ENCODE measurements around the gene HSD17B14.
"Not testable (repeated sequence)": the region's sequence is repeated elsewhere in the genome, so short reads cannot be mapped to it uniquely, and the experiment has no call there.

Gene HSD17B14

DNA sequence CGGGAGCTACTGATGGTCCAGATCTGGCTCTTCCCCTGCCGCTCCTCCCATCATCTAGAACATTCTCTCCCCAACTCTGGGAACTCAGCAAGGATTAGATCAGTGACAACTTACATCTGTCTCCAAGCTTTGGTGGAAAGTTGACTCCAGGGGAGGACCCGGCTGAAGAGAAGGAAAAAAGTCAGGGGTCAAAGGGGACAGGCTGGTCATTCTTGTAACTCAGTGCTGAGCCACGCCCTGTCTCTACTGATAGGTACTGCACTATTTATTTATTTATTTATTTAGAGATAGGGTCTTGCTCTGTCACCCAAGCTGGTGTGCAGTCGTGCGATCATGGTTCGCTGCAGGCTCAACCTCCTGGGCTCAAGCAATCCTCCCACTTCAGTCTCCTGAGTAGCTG is 17.8 kb upstream of the HSD17B14 start:
- Histone ChIP-seq H3K36me3 (ENCODE audit: insufficient read depth, low read length) (no peaks in the 10 kb centered on the region), H3K27ac (no peak overlapping the region), H3K4me3 (no peak overlapping the region), H3K9me3 (ENCODE audit: low read depth, low read length) (no peaks in the 10 kb centered on the region), H3K9ac (ENCODE audit: insufficient read length) (no peak overlapping the region)
- DNase-seq (ENCODE audit: low read depth, low spot score) = no peak
- TF ChIP-seq EZH2 (IDR thresholded peaks at IDR 0.05) (no peak), POLR2AphosphoS5 (IDR thresholded peaks at IDR 0.05; ENCODE audit: borderline replicate concordance, low read depth, low read length) (no peak), FOXP2 (optimal IDR thresholded peaks at IDR 0.05; ENCODE audit: control extremely low read depth, extremely low read length, insufficient read depth) (no peak)

DNA sequence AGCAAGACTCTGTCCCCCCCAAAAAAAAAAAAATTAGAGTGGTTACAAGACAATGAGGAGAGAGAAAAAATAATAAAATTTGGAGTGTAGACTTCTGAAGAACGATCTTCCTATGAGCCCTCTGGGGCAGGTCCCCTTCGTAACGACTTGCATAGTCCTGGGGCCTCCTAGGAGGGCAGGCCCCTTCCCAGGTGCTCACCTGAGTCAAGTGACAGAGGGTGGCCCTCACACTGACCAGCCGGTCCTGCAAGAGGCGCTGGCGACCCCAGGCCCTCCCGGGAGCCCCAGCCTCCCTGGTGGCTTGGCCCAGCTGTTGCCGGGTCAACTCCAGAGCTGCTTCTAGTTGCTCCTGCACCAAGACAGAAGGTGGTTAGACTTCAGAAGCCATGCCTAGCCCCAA is 17.2 kb upstream of the HSD17B14 start:
- H3K9ac ChIP-seq (ENCODE audit: insufficient read length) = no peak overlapping the region
- no peaks in the 10 kb centered on the region for H3K36me3 ChIP-seq (ENCODE audit: insufficient read depth, low read length)
- H3K4me3 ChIP-seq = no peak overlapping the region
- no peaks in the 10 kb centered on the region for H3K9me3 ChIP-seq (ENCODE audit: low read depth, low read length)
- H3K27ac ChIP-seq = no peak overlapping the region
- DNase-seq (ENCODE audit: low read depth, low spot score) = no peak
- TF ChIP-seq EZH2 (IDR thresholded peaks at IDR 0.05) (no peak), POLR2AphosphoS5 (IDR thresholded peaks at IDR 0.05; ENCODE audit: borderline replicate concordance, low read depth, low read length) (no peak), FOXP2 (optimal IDR thresholded peaks at IDR 0.05; ENCODE audit: control extremely low read depth, extremely low read length, insufficient read depth) (no peak)

DNA sequence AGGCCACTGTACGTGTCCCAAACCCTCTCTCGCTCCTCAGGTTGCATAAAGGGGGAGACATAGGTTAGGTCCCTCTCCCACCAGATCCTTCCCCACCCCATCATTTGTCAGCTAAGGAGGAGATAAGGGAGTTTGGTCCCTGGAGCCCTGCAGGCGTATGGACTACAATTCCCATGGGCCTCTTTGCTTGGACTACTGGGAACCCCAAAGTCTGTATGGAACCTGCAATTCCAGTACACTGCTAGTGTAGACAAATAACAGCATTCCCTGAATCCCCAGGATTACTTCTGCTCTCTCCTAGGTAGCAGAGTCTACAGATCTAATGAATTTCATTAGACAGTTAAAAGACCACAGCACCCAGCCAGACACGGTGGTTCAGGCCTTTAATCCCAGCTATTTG is 16.0 kb upstream of the HSD17B14 start:
- Histone ChIP-seq H3K27ac (no peak overlapping the region), H3K9ac (ENCODE audit: insufficient read length) (no peak overlapping the region), H3K4me3 (no peak overlapping the region), H3K36me3 (ENCODE audit: insufficient read depth, low read length) (no peaks in the 10 kb centered on the region), H3K9me3 (ENCODE audit: low read depth, low read length) (no peaks in the 10 kb centered on the region)
- TF ChIP-seq FOXP2 (optimal IDR thresholded peaks at IDR 0.05; ENCODE audit: control extremely low read depth, extremely low read length, insufficient read depth) (no peak), EZH2 (IDR thresholded peaks at IDR 0.05) (no peak), POLR2AphosphoS5 (IDR thresholded peaks at IDR 0.05; ENCODE audit: borderline replicate concordance, low read depth, low read length) (no peak)
- no peak for DNase-seq (ENCODE audit: low read depth, low spot score)

DNA sequence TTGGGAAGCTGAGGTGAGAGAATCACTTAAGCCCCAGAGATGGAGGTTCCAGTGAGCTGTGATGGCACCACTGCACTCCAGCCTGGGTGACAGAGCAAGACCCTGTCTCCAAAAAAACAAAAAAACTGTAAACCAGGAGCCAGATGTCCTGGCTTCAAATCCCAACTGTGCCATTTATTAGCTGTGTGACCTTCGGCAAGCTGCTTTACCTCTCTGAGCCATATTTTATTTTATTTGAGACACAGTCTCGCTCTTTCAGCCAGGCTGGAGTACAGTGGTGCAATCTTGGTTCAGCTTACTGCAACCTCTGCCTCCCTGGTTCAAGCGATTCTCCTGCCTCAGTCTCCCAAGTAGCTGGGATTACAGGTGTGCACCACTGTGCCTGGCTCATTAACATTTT is 10.4 kb upstream of the HSD17B14 start:
- H3K36me3 ChIP-seq (ENCODE audit: insufficient read depth, low read length); DNase-seq (ENCODE audit: low read depth, low spot score); H3K9me3 ChIP-seq (ENCODE audit: low read depth, low read length); H3K9ac ChIP-seq (ENCODE audit: insufficient read length); H3K27ac ChIP-seq; H3K4me3 ChIP-seq: not testable (repeated sequence)

DNA sequence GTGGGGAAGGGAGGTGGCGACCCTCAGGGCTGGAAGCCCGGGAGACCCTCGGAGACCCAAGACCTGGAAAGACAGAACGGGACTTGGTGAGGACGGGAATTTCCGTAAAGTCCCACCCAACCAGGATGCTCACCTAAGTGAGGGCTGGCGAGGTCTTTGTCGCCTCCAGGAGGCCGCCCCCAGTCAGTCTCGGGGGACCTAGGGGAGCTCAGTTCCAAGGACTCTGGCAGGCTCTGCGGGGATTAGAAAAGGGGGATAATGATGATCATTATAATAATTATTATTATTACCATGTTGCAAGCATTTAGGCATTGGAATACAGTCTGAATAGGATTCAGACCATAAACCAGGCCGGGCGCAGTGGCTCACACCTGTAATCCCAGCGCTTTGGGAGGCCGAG is 9.1 kb upstream of the HSD17B14 start:
- H3K9ac ChIP-seq (ENCODE audit: insufficient read length) = no peak overlapping the region

DNA sequence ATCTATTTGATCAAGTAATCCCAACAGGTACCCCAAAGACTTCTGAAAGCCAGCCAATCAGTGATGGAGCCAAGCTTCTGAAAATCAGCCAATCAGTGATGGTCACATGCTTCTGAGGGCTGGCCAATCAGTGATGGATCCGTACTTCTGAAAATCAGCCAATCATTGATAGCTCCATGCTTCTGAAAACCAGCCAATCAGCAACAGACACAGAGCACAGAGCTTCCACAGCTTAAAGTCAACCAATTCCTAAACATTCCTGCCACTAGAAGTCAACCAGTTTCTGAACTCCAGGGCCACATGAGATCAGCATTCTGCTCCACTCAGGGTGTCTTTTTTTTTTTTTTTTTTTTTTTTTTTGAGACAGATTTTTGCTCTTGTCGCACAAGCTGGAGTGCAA is 8.2 kb upstream of the HSD17B14 start:
- Histone ChIP-seq H3K9me3 (ENCODE audit: low read depth, low read length) (no peaks in the 10 kb centered on the region), H3K36me3 (ENCODE audit: insufficient read depth, low read length) (no peaks in the 10 kb centered on the region), H3K27ac (no peak overlapping the region), H3K9ac (ENCODE audit: insufficient read length) (no peak overlapping the region), H3K4me3 (no peak overlapping the region)
- TF ChIP-seq POLR2AphosphoS5 (IDR thresholded peaks at IDR 0.05; ENCODE audit: borderline replicate concordance, low read depth, low read length) = no peak
- TF ChIP-seq EZH2 (IDR thresholded peaks at IDR 0.05) = no peak
- TF ChIP-seq FOXP2 (optimal IDR thresholded peaks at IDR 0.05; ENCODE audit: control extremely low read depth, extremely low read length, insufficient read depth) = no peak
- DNase-seq (ENCODE audit: low read depth, low spot score) = no peak

More for the DNA sequence above, 9.1 kb upstream of the HSD17B14 start:
- no peak overlapping the region for H3K4me3 ChIP-seq
- H3K36me3 ChIP-seq (ENCODE audit: insufficient read depth, low read length) = no peaks in the 10 kb centered on the region
- DNase-seq (ENCODE audit: low read depth, low spot score) = no peak
- no peak overlapping the region for H3K27ac ChIP-seq
- TF ChIP-seq POLR2AphosphoS5 (IDR thresholded peaks at IDR 0.05; ENCODE audit: borderline replicate concordance, low read depth, low read length) (no peak), EZH2 (IDR thresholded peaks at IDR 0.05) (no peak), FOXP2 (optimal IDR thresholded peaks at IDR 0.05; ENCODE audit: control extremely low read depth, extremely low read length, insufficient read depth) (no peak)
- no peaks in the 10 kb centered on the region for H3K9me3 ChIP-seq (ENCODE audit: low read depth, low read length)

DNA sequence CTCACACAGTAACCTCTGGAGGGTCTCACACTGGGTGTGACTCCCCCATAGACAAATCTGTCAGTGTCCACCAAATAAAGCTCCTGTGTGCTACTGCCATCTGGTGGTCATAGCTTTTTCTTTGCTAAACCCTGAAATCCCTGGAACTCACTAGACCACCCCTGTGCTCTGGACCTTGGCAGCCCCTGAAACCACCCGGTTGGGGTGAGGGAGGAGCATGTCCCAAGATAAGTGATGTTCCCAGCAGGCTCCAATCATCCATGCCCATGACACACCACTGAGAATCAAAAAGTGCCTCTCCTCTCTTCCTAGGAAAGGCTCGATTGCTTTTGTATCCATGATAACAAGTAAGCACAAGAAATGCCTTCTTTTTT is 6.5 kb upstream of the HSD17B14 start:
- no peaks in the 10 kb centered on the region for H3K36me3 ChIP-seq (ENCODE audit: insufficient read depth, low read length)
- no peak overlapping the region for H3K9ac ChIP-seq (ENCODE audit: insufficient read length)
- no peaks in the 10 kb centered on the region for H3K9me3 ChIP-seq (ENCODE audit: low read depth, low read length)
- no peak for DNase-seq (ENCODE audit: low read depth, low spot score)
- H3K27ac ChIP-seq = no peak overlapping the region
- TF ChIP-seq POLR2AphosphoS5 (IDR thresholded peaks at IDR 0.05; ENCODE audit: borderline replicate concordance, low read depth, low read length) = no peak
- no peak for TF ChIP-seq FOXP2 (optimal IDR thresholded peaks at IDR 0.05; ENCODE audit: control extremely low read depth, extremely low read length, insufficient read depth)
- no peak for TF ChIP-seq EZH2 (IDR thresholded peaks at IDR 0.05)
- no peak overlapping the region for H3K4me3 ChIP-seq

DNA sequence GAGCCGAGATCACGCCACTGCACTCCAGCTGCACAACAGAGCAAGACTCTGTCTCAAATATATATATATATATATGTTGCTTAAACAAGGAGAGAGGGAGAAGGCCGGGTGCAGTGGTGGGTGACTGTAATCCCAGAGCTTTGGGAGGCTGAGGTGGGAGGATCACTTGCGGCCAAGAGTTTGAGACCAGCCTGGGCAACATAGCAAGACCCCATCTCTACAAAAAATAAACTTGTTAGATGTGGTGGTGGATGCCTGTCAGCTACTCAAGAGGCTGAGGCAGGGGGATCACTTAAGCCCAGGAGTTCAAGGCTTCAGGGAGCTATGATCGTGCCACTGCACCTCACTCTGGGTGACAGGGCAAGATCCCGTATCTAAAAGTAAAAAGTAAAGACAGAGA is 5.3 kb upstream of the HSD17B14 start:
- Histone ChIP-seq H3K36me3 (ENCODE audit: insufficient read depth, low read length) (no peaks in the 10 kb centered on the region), H3K27ac (no peak overlapping the region), H3K4me3 (no peak overlapping the region), H3K9ac (ENCODE audit: insufficient read length) (no peak overlapping the region), H3K9me3 (ENCODE audit: low read depth, low read length) (no peaks in the 10 kb centered on the region)
- no peak for DNase-seq (ENCODE audit: low read depth, low spot score)
- no peak for TF ChIP-seq EZH2 (IDR thresholded peaks at IDR 0.05)

DNA sequence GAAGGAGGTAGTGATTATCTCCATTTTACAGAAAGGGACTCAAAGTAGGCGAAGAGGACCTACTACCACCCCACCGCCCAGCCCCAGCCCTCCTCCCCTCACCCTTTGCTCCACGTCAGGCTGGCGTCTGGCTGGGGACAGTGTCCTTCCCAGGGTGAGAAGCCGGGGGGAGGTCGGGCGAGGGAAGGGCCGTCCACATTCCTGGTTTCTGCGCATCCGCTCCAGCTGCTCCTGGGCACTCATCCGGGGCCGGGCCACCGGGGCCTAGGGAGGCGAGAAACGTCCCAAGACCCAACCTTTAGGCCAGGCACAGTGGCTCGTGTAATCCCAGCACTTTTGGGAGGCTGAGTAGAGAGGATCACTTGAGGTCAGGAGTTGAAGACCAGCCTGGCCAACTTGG is 4.8 kb upstream of the HSD17B14 start:
- Histone ChIP-seq H3K9ac (ENCODE audit: insufficient read length) (no peak overlapping the region), H3K9me3 (ENCODE audit: low read depth, low read length) (no peaks in the 10 kb centered on the region), H3K36me3 (ENCODE audit: insufficient read depth, low read length) (no peaks in the 10 kb centered on the region), H3K4me3 (no peak overlapping the region), H3K27ac (no peak overlapping the region)
- no peak for DNase-seq (ENCODE audit: low read depth, low spot score)
- no peak for TF ChIP-seq POLR2AphosphoS5 (IDR thresholded peaks at IDR 0.05; ENCODE audit: borderline replicate concordance, low read depth, low read length)
- no peak for TF ChIP-seq FOXP2 (optimal IDR thresholded peaks at IDR 0.05; ENCODE audit: control extremely low read depth, extremely low read length, insufficient read depth)
- TF ChIP-seq EZH2 (IDR thresholded peaks at IDR 0.05) = no peak
